ENCODE measurements around the gene PI4KA.

The PI4KA gene

DNA sequence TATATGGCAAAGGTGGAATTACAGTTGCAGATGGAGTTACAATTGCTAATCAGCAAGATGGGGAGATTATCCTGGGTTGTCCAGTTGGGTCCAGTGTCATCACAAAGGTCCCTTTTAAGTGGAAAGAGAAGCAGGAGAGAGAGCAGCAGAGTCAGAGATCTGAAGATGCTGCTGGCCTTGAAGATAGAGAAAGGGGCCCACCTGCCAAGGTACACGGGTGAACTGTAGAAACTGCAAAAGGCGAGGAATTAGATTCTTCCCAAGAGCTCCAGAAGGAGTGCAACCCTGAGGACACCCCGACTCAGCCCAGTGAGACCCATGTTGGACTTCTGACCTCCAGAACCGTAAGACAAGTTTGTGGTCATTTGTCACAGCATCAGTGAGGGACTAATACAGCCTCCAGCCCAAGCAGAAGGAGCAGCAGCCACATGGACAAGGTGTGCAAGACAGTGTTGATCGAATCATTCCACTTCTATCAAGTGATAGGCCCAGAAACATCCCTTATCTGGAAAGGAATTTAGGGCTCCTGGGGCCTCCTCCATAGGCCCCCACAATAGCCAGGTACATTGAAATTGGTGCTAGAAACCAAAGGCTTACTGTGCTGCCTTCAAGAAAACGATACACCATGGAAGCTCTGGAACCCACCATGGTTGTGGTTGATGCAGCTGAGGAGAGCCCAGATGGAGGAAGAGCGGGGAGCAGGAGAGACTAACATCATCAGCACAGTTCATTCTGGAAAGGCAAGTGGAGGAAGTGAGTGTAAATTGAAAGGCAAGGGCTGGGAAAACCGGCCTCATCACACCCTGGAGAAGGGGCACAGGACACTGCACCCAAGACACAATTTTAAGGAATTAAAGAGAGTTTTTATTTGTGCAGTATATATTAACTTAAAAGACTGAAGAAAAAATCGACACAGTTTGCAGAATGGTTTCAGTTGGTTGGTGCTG is 23.5 kb upstream of the PI4KA start:
- no peak for DNase-seq (ENCODE audit: low spot score)

DNA sequence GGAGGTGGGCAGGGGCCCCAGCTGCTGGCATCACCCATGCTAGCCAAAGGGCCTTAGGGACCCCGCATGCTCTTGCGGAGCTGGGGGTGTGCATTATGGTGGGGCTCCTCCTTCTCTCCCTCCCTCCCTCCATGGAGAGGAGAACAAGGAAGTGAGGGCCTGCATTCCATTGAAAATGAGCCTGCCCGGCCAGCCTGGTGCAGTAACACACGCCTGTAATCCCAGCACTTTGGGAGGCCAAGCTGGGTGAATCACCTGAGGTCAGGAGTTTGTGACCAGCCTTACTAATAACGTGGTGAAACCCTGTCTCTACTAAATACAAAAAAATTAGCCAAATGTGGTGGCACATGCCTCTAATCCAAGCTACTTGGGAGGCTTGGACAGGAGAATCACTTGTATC is 22.6 kb upstream of the PI4KA start:
- DNase-seq (ENCODE audit: low spot score) = no peak

GRCh38 chr22:20877715-20878114 is 19.1 kb upstream of the PI4KA start:
- DNase-seq (ENCODE audit: low spot score) = no peak

- no peak for DNase-seq (ENCODE audit: low spot score)
These were observed 16.7 kb upstream of the PI4KA start for GRCh38 chr22:20875296-20875695.

- DNase-seq (ENCODE audit: low spot score) = no peak
These were observed 14.6 kb upstream of the PI4KA start for GRCh38 chr22:20873214-20873613.

- DNase-seq (ENCODE audit: low spot score) = no peak
These were observed 10.6 kb upstream of the PI4KA start for GRCh38 chr22:20869234-20869633.

DNA sequence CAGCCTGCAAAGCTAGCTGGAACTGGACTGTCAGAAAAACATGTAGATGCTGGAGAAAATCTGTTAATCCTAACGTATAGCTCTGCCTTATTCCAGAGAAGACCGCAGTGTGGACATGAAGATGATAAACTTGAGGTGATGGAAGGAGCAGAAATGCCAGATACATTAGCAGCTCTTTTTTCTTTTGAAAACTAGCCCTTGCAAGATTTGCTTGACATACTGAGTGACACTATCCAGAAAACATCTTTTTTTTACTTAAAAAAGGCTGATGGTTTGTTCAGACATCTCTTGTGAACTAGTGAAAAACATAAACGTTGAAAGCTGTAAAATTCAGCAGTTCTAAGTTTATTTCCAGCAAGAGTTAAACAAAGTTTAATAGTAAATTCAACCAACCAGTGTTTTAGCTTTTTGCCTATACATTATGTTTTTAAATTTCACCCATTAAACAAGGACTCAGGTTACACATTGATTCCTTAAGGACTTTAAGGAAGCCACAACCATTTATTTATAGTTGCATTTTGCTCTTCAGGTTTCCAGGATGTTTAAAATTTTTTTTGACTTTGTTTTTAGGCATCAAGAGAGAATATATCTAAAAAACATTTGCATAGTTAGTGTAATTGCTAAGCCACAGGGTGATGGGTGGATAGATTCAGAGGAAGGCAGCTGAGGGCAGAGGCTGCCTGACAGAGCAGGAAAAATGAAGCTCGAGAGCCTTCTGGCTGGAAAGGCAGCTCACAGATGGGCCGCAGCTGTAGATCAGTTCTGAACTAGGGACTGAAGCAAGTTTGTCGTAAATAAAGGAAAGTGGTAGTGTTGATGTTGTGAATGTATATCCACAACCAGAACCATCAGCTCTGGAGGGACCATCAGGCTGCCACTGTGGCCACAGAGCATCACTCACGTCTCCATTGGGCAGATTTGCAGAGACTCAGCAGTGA is 9.7 kb upstream of the PI4KA start:
- no peak for DNase-seq (ENCODE audit: low spot score)

DNA sequence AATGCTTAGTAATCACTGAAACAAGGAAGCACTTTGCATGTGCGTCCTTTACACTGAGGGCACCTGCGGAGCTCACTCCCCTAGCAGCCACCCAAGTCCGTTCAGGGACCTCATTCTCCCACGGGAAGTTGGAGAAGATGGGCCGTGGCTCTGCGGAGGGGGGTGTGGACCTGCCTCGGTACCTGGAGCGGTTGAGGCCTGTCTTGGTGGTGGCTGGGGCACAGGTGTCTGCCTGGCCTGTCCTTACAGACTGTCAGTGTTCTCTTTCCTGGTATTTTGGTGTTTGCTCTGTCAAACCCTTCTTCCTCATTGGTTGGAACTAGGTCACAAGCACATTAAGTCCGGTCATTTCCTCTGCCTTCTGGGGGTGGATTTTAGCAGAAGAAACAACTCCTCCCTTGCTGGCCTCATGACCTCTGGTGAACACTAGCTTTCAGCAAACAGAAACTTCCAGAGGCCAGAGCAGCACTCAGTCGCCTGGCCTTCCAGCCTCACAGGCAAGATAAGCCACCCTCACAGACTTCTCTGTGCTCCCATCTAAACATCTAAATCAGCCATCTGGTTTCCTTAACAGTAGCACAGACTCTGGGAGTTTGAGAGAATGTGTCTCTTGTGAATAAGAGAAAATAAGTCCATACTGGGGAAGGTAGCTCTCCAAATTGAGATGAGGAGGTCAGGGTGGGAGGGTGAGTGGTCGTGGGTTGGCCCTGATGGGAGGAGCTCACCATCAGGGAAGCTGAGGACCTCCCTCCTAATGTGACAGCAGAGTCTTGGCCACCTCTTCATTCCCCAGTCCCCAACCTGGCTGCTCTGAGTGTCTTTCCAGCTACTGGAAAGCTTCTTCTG is 8.8 kb upstream of the PI4KA start:
- peak; percentile 52 for DNase-seq (ENCODE audit: low spot score)

- DNase-seq (ENCODE audit: low spot score) = no peak
These were observed 8.1 kb upstream of the PI4KA start for GRCh38 chr22:20866736-20867135.

GRCh38 chr22:20865875-20866445 is 7.3 kb upstream of the PI4KA start:
- DNase-seq (ENCODE audit: low spot score) = no peak

- no peak for DNase-seq (ENCODE audit: low spot score)
These were observed 6.7 kb upstream of the PI4KA start for GRCh38 chr22:20865331-20865730.

GRCh38 chr22:20864186-20864908 is 5.7 kb upstream of the PI4KA start:
- DNase-seq (ENCODE audit: low spot score) = no peak

GRCh38 chr22:20863366-20863765 is 4.8 kb upstream of the PI4KA start:
- DNase-seq (ENCODE audit: low spot score) = no peak

DNA sequence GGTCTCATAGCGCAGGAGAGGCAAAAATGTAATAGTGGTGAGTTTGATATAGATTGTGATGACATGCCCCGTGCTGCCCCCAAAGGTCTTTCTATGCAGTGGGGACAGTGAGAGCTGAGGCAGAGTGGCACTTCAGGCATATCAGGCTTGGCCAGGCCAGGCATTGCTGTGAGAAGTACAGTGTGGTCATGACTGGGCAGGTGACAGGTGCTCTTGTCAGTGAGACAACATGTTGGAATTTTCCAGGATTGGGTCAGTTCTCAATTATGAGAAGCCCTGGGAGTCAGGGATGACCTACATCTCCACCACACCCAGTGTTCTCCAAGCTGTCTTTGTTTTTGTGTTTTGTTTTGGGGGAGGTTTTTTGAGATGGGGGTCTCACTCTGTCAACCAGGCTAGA is 3.9 kb upstream of the PI4KA start:
- DNase-seq (ENCODE audit: low spot score) = no peak

- DNase-seq (ENCODE audit: low spot score) = no peak
These were observed 1.0 kb upstream of the PI4KA start for GRCh38 chr22:20859615-20860014.

DNA sequence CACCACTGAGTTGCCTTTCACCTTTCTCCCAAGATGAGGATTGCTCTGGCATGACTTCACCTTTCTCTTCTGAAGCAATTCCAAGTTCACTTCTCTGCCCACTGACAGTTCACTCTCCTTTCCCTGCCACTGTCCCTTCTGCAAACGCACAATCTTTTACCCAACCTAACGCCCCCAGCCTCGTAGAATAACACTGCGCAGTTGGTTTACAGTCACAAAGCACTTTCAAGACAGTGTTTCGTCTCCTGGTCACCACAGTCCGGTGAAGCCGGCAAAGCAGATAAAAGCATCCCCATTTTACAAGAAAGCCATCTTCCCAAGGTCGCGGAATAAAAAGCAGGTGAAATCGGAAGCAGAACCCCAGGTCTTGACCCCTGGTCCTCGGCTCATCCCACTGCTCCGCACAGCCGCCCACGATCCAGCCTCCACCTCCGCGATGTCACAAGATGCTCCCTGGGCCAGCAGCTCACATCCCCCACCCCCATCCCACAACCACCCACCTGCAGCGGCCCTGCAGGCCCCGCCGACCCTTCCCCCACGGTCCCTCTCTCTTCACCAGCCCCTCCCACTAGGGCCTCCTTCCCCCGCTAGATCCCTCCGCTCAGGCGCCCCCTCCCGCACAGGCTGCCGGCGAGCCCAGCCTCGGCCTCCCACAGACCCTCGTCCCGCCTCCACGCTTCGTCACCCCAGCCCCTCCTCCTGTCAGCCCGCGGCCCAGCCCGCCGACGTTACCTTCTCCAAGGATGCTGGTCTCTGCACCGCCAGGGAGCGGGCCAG is 585 bp downstream of the PI4KA start:
- peak; percentile 60 for DNase-seq (ENCODE audit: low spot score)

DNA sequence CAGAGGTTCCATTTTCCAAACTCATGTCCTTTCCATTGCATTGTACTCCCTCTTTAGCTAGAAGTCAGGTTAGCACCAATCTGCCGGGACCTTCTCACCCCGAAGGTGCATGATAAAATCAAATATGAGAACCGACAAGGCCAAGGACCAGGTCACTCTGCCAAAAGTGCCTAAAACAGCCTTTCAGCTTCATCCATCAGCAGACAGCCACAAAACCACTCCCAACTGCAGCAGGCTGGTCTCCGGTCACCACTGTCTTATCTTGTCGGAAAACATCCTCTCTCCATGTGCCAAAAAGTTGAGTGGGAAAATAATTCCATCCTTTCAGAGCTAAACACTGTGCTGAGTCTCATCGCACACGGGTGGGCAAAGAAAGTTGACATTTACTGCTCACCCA is 1.4 kb downstream of the PI4KA start:
- DNase-seq (ENCODE audit: low spot score) = no peak

DNA sequence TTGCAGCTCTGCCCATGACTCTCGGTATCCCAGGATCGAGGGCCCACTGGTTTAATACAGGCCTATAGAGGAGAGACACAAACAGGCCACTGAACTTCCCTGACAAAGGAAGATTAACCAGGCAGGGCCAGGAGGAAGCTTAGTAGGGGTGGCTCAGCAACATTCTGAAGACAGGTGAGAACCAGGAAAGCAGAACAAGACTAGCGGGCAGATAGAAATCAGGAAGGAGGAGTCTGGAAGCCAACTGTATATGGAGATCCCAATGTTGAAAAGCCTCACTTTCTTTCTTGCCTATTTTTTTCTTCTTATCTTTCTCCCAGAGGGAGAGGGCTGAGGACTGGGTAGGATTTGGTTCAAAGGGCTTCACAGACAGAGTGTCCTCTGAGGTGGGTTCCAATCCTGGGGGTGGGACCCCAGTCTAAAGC is 5.4 kb downstream of the PI4KA start:
- DNase-seq (ENCODE audit: low spot score) = no peak

DNA sequence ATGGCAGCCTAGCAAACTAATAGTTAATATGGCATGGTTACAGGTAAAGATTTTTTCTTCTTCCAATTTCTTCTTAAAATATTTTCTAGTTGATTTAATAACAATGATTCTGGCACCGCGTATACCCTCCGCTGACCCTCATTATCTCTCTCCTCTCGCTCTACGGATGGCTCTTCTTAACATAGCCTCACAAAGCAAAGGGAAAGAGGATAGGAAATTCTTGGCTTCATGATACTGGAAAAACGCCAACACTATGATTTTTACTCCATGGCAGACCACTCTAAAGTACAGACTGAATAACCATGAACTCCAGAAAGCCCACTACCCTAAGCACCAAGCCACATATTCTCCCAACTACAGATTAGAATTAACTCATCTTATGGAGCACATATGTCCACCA is 6.1 kb downstream of the PI4KA start:
- no peak for DNase-seq (ENCODE audit: low spot score)

- no peak for DNase-seq (ENCODE audit: low spot score)
These were observed 6.5 kb downstream of the PI4KA start for GRCh38 chr22:20852076-20852475.

All from kidney capillary endothelial cell (primary cell).